Pancreas (tissue), 10 donors: ENCODE results near the gene TMA7. TPM values are rescaled to one million over a fixed set of nuclear protein-coding genes. Genes with fewer than 3 reads are reported as not detected.

Experiments
- ATAC-seq, 4 donors: fragments of 200-7000 bp; cut with Tn5 transposase; one replicate each; pipeline versions ENCODE4 v1.8.0 to v1.9.1; 2020; ENCODE audit warnings: mild to moderate bottlenecking in 4 of 4, moderate library complexity in 4 of 4
- DNase-seq, 6 donors: peaks; one replicate each; pipeline ENCODE4 v3.0.0-alpha.2; 2020
- FAIRE-seq: peaks from 2 replicates; lab custom pipeline; 2012; peaks lifted over from hg19 to GRCh38; lab: Jason Lieb, UNC
- H3K27ac ChIP-seq, 4 donors: fragments of 200-600 bp; sonication (generic); 1 replicate in 3 of 4; 2 replicates in 1 of 4; pipeline versions ENCODE4 v1.5.0 to v1.8.0; 2020
- H3K27me3 ChIP-seq, 4 donors: fragments of 200-600 bp; one replicate each; pipeline ENCODE4 v1.8.0; 2021
- H3K36me3 ChIP-seq, 3 donors: fragments of 200-600 bp; sonication (generic) in 1 of 3; one replicate each; pipeline versions ENCODE4 v1.5.0 to v1.8.0; 2020 to 2021
- H3K4me1 ChIP-seq, 3 donors: fragments of 200-600 bp; one replicate each; pipeline ENCODE4 v1.8.0; 2021
- H3K4me3 ChIP-seq, 4 donors: fragments of 200-600 bp; sonication (generic) in 2 of 4; one replicate each; pipeline versions ENCODE4 v1.5.0 to v1.8.0; 2020 to 2021
- H3K9me3 ChIP-seq, 4 donors: fragments of 200-600 bp; one replicate each; pipeline ENCODE4 v1.8.0; 2021
- CTCF ChIP-seq, 4 donors: fragments of 200-600 bp; sonication (generic) in 3 of 4; IDR thresholded peaks; one replicate each; pipeline versions ENCODE4 v1.5.0 to v1.8.0; 2021; ENCODE audit warnings: antibody characterized with exemption in 4 of 4
- WGBS, 2 donors: extraction: QIAGEN DNeasy Blood & Tissue Kit; methylation state at CpG; one replicate each; pipeline ENCODE4 v1.1.7; 2013; 5-methylcytosine and 5-hydroxymethylcytosine counted together
- intact Hi-C, 3 donors: fragments of 100-400 bp; cut with DNase I; formaldehyde crosslinking; loops; one replicate each; pipeline versions ENCODE4 v1.11.1 to v1.14.2; 2022
- polyA plus RNA-seq, 2 donors: library from polyadenylated mRNA; stranded (reverse); fragments of 200-250 nt; gene quantifications; one replicate each; pipeline ENCODE4 v1.2.3, GENCODE V29; 2013
- total RNA-seq, 6 donors: library from RNA; stranded (reverse); fragmentation: NEBNext Ultra II Directional in 4 of 6; extraction: Animal tissue kit (Norgen Biotek cat#: 25700) in 4 of 6; gene quantifications; one replicate each; pipeline versions ENCODE4 v1.2.1 to v1.2.4, GENCODE V29; 2021 to 2023
- donor health status: healthy with polysubstance abuse.
- donor health status: DM: no; HTN: no; CAD: no; lungs with moderate emphysema.
- donor health status: DM: no; HTN: no; CAD: no.
- donor health status: control.
- donor health status: control.
- donor health status: Bipolar disorder and iron deficiency.
- donor health status: DM: yes; HTN: yes; CAD: no.
- donor health status: DM: no; HTN: no; CAD: no.
- donor health status: DM: no; HTN: no; CAD: no.
- donor health status: DM: yes; HTN: yes; CAD: no.

Gene TMA7
- total and polyA plus RNA-seq, 8 donors = 59.0 to 320 (median 72.5) TPM

DNA sequence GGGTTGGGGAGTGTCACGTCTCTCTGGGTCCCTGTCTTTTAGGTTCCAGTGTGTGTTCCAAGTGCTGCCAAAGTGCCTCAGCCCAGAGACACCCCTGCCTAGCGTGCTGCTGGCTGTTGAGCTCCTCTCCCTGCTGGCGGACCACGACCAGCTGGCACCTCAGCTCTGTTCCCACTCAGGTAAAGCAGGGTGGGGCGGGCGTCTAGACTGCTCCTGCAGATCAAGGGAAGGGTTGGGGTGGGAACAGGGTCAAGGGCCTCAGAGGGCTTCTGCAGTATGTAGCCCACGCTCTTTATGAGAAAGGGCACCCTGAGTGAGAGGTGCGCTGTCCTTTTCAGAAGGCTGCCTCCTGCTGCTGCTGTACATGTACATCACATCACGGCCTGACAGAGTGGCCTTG is 23.6 kb downstream of the TMA7 start:
- TF ChIP-seq CTCF (IDR thresholded peaks at IDR 0.05) = no peak
- intact Hi-C loops = loop anchor here in 1 of 3 donors (5.0 kb wide), 1 partner anchor 84 kb away; no protein-coding TSS in a partner anchor
- Histone ChIP-seq H3K4me3 (no peak overlapping the region), H3K27ac (no peak overlapping the region), H3K36me3 (peaks cover 0 to 22% (median 7%) of the 10 kb centered on the region in 3 donors), H3K4me1 (peaks cover 22 to 29% (median 23%) of the 10 kb centered on the region in 3 donors), H3K9me3 (no peaks in the 10 kb centered on the region), H3K27me3 (no peaks in the 10 kb centered on the region)
- DNase-seq = no peak
- WGBS, 2 donors = 74 to 80% methylated on average over 9 of the region's 9 CpGs
- FAIRE-seq = no peak
- no peak for ATAC-seq

- Histone ChIP-seq H3K27me3 (no peaks in the 10 kb centered on the region), H3K36me3 (peaks cover 0 to 11% (median 5%) of the 10 kb centered on the region in 3 donors), H3K4me3 (no peak overlapping the region), H3K4me1 (peaks cover 22 to 30% (median 27%) of the 10 kb centered on the region in 3 donors), H3K27ac (peak overlapping the region; percentile 99 to 100 (median 100)), H3K9me3 (no peaks in the 10 kb centered on the region)
- no peak for TF ChIP-seq CTCF (IDR thresholded peaks at IDR 0.05)
- no peak for ATAC-seq
- WGBS, 2 donors = 89 to 91% methylated on average over 17 of the region's 17 CpGs
- intact Hi-C loops = loop anchor here in 2 of 3 donors (5.0 kb wide), 2 partner anchors 83 to 88 kb away; no protein-coding TSS in a partner anchor
- no peak for FAIRE-seq
- peak in 4 of 6 donors; percentile 35 to 86 (median 54) for DNase-seq
Measured at GRCh38 chr3:48464713-48465221, 24.7 kb downstream of the TMA7 start.

- ATAC-seq (peak in 1 of 4 donors; percentile 1), FAIRE-seq (no peak), DNase-seq (no peak)
- TF ChIP-seq CTCF (IDR thresholded peaks at IDR 0.05) = no peak
- intact Hi-C loops = loop anchor here in 1 of 3 donors (5.0 kb wide), 1 partner anchor 87 kb away; no protein-coding TSS in a partner anchor
- Histone ChIP-seq H3K4me3 (no peak overlapping the region), H3K9me3 (no peaks in the 10 kb centered on the region), H3K27me3 (no peaks in the 10 kb centered on the region), H3K4me1 (peaks cover 22 to 30% (median 27%) of the 10 kb centered on the region in 3 donors), H3K36me3 (peaks cover 0 to 7% (median 5%) of the 10 kb centered on the region in 3 donors), H3K27ac (peak overlapping the region; percentile 99 to 100 (median 100))
- WGBS, 2 donors = 2 to 5% methylated on average over 7 of the region's 7 CpGs
Measured at GRCh38 chr3:48465237-48465530, 25.1 kb downstream of the TMA7 start.

DNA sequence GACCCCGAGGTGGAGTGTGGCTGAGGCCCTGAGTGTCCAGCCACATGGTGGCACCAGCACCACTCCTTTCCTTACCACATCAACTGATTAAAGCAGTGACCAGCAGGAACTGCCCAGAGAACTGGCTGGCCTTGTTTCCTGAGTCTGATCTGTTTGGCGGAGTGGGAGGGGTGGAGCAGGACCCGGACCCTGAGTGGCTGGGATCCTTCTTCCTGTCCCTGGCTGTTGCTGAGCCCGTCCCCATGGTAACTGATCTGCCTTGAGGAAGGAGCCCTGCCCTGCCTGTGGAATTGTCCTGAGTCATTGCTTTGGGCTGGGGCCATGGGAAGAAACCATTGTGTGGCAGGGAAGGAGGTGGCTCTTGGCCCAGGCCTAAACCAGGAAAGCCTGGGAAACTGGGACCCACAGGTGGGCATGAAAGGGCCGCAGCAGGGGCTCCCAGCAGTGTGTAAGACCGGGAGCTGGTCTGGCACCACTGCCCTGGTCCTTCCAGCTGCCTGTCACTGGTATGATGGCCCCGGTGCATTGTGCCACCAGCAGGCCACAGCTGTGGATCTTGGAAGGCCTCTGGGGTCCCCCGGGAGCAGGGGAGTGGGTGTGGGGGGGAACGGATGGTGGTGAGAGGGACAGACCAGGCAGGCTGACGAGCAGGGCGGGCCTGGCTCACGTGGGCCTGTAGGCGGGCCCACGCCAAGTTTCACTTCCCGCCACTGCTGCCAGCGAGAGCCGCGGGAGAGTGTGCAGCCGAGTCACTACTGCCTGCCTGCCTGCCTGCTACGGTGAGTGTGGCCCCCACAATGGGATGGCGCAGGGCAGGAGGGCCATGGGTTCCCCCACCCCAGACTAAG is 25.7 kb downstream of the TMA7 start:
- ATAC-seq (peak; percentile 89 to 95 (median 92)), DNase-seq (peak; percentile 90 to 100 (median 98)), FAIRE-seq (peak; percentile 88)
- peak in 3 of 4 donors; percentile 50 to 57 (median 51) for TF ChIP-seq CTCF (IDR thresholded peaks at IDR 0.05)
- 1% methylated on average over 15 to 21 of the region's 21 CpGs for WGBS, 2 donors
- peak overlapping the region; percentile 12 to 54 (median 38) for H3K4me3 ChIP-seq
- intact Hi-C loops = loop anchor here in 1 of 3 donors (5.0 kb wide), 1 partner anchor 87 kb away; no protein-coding TSS in a partner anchor
- H3K4me1 ChIP-seq = peaks cover 22 to 35% (median 27%) of the 10 kb centered on the region in 3 donors
- no peaks in the 10 kb centered on the region for H3K27me3 ChIP-seq
- peak overlapping the region; percentile 99 to 100 (median 100) for H3K27ac ChIP-seq
- peaks cover 0 to 3% (median 3%) of the 10 kb centered on the region in 3 donors for H3K36me3 ChIP-seq
- H3K9me3 ChIP-seq = no peaks in the 10 kb centered on the region
